AG09309 (cell line): Measurements from ENCODE around the gene GRID2.

Experiments used
- DNase-seq: peaks from one replicate; pipeline ENCODE4 v3.0.0-alpha.2; 2010; ENCODE audit warnings: low read depth
- H3K4me3 ChIP-seq: 2 replicates; pipeline ENCODE4 v1.5.1; 2011; ENCODE audit warnings: mild to moderate bottlenecking, low read depth, low read length, moderate library complexity; ENCODE audit not compliant: control insufficient read depth
- CTCF ChIP-seq: IDR thresholded peaks from 2 replicates; pipeline ENCODE4 v1.5.1; 2011; ENCODE audit warnings: mild to moderate bottlenecking, low read depth, low read length, inconsistent platforms; ENCODE audit not compliant: insufficient read depth, control insufficient read depth; ENCODE audit errors: missing control alignments

Gene GRID2

DNA sequence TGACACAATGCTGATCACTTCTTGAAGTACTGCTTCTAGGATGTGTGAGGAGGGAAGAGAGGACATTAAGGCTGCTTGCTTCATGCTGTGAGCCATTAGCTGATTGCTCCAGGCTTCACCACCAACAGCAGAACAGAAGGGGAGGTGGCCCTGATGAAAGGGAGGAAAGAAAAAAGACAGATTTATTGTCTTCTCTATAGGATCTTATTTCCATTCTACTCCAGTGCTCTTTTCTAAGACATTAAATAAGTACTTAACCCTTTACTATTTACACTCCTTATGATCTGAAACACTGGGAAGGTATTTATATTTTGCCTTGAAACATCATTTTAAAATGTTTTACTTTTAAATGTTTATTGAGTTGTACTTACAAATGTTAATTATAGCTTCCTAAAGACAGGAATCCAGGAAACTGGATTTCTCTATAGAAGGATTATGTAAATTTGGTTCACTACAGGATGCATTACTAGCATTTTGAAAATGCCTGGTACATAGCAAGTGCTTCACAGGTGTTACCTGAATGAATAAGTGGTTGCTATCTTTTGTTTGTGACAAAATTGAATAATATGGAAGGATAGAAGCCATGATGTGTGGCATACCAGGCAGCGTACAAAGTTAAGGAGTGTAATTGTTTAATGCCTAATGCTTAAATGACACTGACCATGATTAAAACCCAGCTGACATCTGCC lies 843.9 kb downstream of the GRID2 start:
- TF ChIP-seq CTCF = no peak
- no peak overlapping the region for H3K4me3 ChIP-seq
- DNase-seq = no peak

DNA sequence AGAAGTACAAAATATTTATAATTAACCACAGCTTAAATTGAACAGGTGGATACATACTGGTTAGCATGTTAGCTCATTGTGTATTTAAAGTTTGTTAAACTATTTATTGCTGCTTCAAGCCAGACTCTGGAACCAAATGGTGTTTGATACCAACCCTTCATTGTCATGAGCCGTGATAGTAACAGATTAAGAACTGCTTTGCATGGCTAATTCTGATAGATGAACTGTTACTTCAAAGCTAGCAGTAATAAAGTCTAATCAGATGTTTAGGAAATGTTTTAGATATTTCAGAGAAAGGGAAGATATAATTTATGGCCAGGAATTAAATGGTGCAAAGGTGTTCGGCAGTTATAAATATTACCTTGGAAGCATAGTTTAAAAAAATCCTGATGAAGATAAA lies 848.7 kb downstream of the GRID2 start:
- no peak overlapping the region for H3K4me3 ChIP-seq
- no peak for TF ChIP-seq CTCF
- DNase-seq = no peak

DNA sequence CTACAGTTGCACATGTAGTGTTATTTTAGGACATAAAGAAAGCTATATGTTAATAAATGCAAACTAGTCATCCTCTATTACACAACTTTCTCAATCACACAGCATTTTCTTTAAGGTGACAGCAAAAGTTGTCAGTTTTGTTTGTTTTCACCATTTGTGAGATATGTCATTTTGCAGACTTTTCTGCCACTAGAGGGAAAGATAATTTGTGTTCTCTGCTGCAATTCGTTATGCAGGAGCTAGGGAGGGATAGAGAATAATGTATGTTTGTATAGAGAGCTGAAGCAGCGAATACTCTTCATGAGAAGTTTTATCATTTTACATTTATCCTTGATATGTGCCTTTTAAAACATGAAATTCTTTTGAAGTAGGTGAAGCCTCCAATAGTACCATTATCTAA lies 854.2 kb downstream of the GRID2 start:
- DNase-seq = no peak
- TF ChIP-seq CTCF = no peak
- no peak overlapping the region for H3K4me3 ChIP-seq

DNA sequence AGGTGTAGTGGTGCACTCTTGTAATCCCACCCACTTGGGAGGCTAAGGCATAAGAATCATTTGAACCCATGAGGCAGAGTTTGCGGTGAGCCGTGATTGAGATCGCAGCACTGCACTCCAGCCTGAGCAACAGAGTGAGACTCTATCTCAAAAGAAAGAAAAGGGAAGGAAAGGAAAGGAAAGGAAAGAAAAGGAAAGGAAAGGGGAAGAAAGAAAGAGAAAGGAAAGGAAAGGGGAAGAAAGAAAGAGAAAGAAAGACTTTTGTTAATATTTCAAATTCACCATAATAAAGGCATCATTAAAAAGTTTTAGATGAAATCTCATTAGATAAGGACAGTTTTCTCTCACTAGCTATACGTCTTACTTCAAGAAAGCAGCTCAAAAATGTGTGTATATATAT lies 864.3 kb downstream of the GRID2 start:
- DNase-seq = no peak
- H3K4me3 ChIP-seq = no peak overlapping the region
- TF ChIP-seq CTCF = no peak

- DNase-seq = no peak
- no peak overlapping the region for H3K4me3 ChIP-seq
- no peak for TF ChIP-seq CTCF
Observed at GRCh38 chr4:93169966-93170365, 866.2 kb downstream of the GRID2 start.

- DNase-seq = no peak
- H3K4me3 ChIP-seq = no peak overlapping the region
- no peak for TF ChIP-seq CTCF
Observed at GRCh38 chr4:93174598-93174997, 870.8 kb downstream of the GRID2 start.

DNA sequence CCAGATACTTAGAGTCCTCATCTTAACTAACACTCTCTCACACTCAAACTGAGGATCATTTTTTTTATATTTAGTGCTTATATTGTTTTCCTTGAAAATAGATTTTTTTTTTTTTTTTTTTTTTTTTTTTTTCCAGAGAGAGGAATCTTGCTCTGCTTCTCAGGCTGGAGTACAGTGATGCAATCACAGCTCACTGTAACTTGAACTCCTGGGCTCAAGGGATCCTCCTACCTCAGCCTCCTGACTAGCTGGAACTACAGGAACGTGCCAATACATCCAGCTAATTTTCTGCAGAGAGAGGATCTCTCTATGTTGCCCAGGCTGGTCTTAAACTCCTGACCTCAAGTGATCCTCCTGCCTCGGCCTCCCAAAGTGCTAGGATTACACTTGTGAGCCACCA lies 874.5 kb downstream of the GRID2 start:
- no peak overlapping the region for H3K4me3 ChIP-seq
- no peak for DNase-seq
- TF ChIP-seq CTCF = no peak
